Coronary artery (tissue), 2 donors: ENCODE measurements around the gene P4HTM.
A peak's percentile ranks its signal among the peaks of the same experiment; 100 is the strongest.

Source experiments
- DNase-seq: peaks from one replicate; pipeline ENCODE4 v3.0.0-alpha.2; 2017; ENCODE audit warnings: low spot score
- H3K27ac ChIP-seq, 2 donors: fragments of 200-600 bp; sonication (generic); one replicate each; pipeline ENCODE4 v1.5.1; 2016 to 2019
- H3K4me3 ChIP-seq: fragments of 200-600 bp; sonication (generic); 2 replicates; pipeline ENCODE4 v1.5.1; 2016; ENCODE audit warnings: mild to moderate bottlenecking, moderate library complexity
- CTCF ChIP-seq: fragments of 200-600 bp; sonication (generic); IDR thresholded peaks from one replicate; pipeline ENCODE4 v1.5.1; 2019; ENCODE audit warnings: antibody characterized with exemption

Gene P4HTM

GRCh38 chr3:49016414-49017228 is 26.6 kb downstream of the P4HTM start:
- DNase-seq, result no peak
- Histone ChIP-seq H3K27ac (no peak overlapping the region), H3K4me3 (no peak overlapping the region)
- no peak for TF ChIP-seq CTCF

GRCh38 chr3:49017229-49017970 is 27.4 kb downstream of the P4HTM start:
- H3K4me3 ChIP-seq, result peak overlapping the region; percentile 84
- peak overlapping the region; percentile 74 to 80 for H3K27ac ChIP-seq
- no peak for TF ChIP-seq CTCF
- no peak for DNase-seq

- no peak for TF ChIP-seq CTCF
- DNase-seq, result no peak
- peak within 1 kb of the TSS; percentile 84 for H3K4me3 ChIP-seq
- peak within 1 kb of the TSS; percentile 74 to 80 for H3K27ac ChIP-seq
Observed at GRCh38 chr3:49017971-49018706, 28.1 kb downstream of the P4HTM start, which contains the start of gene DALRD3. Gene DALRD3 (minus strand): TSS chr3:49018580. CDS start chr3:49018564, 16 bp downstream.

GRCh38 chr3:49018707-49019006 is 28.6 kb downstream of the P4HTM start:
- no peak for DNase-seq
- H3K4me3 ChIP-seq, result peak overlapping the region; percentile 84
- TF ChIP-seq CTCF, result no peak
- peak overlapping the region; percentile 74 to 80 for H3K27ac ChIP-seq

- peak overlapping the region in 1 of 2 donors; percentile 99 for H3K27ac ChIP-seq
- DNase-seq, result no peak
- TF ChIP-seq CTCF, result no peak
- H3K4me3 ChIP-seq, result peak overlapping the region; percentile 96
Observed at GRCh38 chr3:49019941-49020329, 29.9 kb downstream of the P4HTM start.

- Histone ChIP-seq H3K27ac (peak overlapping the region; percentile 99), H3K4me3 (peak overlapping the region; percentile 96)
- DNase-seq, result peak; percentile 87
- TF ChIP-seq CTCF, result no peak
Observed at GRCh38 chr3:49020330-49021212, 30.5 kb downstream of the P4HTM start.
